Measurements from ENCODE around the gene CDYL.

Gene CDYL

GRCh38 chr6:4940416-4940815 is 164.2 kb downstream of the CDYL start:
- no peak for DNase-seq

DNA sequence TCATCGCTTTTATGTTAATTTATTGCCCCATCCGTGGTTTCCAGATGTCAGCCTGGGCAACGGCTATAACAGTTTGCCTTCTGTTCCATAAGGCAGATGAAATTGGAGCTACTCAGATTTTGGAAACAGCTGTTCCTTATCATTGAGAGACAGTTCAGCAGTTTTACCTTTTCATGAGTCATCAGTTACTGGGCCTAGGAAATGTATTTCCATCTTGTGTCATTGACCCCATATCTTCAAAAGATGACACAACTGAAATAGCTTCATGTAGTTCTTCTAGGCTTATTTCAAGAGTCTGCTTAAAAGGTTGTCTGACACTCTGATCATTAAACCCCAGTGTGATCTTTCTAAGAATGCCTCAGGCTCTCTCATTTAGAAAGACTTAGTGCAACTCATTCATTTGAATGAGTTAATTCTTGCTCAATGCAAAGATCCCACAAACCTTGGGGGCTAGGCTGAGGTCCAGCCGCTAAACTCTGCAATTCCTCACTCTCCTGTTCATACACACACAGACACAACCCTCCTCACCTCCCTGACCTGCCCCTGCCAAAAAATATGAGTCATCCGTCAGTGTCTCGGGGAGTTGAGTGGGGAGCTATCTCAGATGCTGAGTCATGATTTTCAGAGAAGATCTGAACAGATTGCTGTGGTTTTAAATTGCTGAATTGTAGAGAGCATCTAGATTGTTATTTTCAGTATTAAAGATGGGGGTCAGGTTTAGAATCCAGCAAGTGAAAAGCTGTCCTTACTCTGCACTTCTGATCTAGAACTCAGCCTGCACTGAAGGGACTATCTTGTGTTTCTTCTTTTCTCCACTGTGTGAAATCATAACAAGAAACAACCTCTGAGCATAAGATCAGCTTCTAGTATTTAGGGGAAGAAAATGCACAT is 165.8 kb downstream of the CDYL start:
- peak; percentile 49 for DNase-seq

GRCh38 chr6:4942673-4943009 is 166.4 kb downstream of the CDYL start:
- DNase-seq, result no peak

GRCh38 chr6:4943716-4944115 is 167.5 kb downstream of the CDYL start:
- no peak for DNase-seq

DNA sequence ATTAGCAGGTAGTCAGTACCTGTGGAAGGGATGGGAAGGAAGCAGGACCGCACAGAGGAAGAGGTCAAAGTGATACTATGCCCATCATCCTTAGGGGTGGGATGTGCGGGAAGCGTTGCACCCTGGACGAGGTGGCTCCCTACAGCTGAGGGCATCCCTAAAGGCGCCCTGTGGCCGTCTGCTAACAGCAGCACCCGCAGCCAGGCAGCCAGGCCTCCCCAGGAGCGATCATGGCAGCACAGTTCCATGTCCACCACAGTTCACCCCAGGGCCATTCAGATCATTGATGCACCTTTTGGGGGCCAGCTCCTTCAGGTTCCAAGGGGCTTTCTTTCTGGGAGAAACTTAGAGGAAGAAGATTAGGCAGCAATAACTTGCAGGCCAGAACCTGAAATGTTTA is 168.1 kb downstream of the CDYL start:
- DNase-seq, result no peak

GRCh38 chr6:4946521-4946920 is 170.3 kb downstream of the CDYL start:
- no peak for DNase-seq

DNA sequence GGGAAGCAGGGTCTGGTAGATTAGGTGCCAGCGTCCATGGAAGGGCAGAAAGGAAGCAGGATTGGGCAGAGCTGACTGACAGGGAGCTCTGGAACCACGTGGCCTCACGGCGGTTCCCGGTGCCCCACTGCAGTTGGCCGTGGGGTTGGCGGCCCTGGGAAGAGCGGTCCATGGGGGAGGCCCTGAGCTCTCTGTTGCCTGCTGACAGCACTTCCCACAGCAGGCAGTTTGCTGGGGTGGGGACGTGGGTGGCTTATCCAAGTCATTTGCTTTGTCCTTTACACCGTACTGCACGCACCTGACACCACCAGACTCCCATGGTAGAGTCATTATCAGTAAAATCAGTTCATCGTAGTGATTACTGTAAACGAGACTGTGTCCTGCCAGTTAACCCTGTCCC is 171.5 kb downstream of the CDYL start:
- no peak for DNase-seq

- DNase-seq, result no peak
Measured at GRCh38 chr6:4948781-4949450, 172.7 kb downstream of the CDYL start.

DNA sequence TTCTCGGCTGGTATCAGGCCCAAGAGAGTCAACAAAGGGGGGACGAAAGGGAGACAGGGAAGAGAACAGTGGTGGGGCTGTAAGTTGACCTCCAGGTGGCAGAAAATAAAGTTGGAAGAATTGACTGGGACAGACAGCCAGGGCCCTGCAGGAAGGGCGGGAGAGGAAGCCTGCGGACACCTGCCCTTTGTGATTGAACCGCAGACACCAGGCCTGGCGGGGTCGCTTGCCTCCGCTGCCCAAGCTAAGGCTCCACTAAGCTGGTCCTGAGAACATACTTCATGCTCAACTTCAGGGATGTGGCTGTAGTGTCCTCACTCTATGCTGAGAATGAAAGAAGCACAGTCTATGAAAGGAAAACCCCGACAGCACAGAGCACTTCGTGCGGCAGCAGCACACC is 173.9 kb downstream of the CDYL start:
- DNase-seq, result no peak

DNA sequence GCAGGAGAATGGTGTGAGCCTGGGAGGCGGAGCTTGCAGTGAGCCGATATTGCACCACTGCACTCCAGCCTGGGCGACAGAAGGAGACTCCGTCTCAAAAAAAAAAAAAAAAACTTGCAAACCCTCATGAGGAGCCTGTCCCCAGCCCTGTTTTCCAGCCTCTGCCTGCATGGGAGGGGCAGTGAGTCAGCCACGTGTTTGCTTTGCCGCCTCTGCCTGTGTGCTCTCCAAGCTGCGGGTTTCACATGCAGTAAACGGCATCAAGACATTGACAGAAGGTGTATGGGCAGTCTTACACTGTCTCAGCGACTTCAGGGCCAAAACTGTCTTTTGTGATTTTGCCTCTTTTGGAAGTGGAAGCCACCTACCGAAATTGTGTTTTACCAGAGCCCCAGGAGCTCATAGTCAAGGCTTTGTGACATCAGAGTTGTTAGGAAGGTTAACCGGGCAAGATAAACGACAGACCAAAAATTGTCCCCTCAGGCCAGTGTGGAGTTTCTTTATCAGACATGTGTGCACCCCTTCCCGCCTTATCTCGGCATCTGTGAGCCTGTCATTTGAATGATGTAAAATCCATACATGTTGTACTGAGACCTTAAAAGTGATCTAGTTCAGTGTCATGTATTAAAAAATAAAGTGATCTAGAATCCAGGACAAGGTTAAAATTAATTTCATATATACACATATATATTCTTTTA is 174.8 kb downstream of the CDYL start:
- DNase-seq, result no peak

DNA sequence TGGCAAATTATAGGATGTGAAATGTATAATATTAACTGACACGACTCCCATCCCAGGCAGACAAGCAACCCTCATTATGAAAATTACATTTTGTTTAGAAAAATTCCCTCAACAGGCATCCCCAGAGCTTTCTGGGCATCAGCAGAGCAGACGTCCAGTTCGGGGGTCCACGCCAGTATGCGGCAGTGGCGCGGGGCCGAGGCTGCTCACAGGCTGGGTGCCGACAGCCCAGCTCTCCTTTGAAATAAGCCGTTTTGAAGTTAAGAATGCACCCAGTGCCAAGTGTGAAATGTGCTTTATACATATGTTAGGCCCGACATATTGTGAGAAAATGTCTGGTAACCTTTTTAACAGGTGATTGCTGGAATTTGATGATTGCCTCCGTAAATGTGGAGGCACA is 177.2 kb downstream of the CDYL start:
- DNase-seq, result no peak

DNA sequence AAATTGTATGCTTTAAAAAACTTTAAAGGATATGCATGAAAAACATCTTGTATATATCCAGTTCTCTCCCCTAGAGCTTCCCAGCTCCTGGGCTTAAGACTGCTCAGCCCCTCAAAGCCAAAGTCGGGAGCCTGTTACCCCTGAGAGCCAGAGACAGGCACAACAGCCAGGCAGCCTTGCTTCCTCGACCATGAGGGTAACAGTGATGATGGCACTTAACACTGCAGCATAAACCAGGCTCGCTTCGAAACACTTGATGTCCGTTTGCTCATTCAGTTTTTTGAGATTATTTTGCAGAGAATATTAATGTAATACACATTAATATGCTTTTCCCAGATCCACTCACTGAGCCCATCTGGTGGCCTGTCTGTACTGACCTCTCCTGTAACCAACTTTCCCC is 180.4 kb downstream of the CDYL start:
- DNase-seq, result no peak

DNA sequence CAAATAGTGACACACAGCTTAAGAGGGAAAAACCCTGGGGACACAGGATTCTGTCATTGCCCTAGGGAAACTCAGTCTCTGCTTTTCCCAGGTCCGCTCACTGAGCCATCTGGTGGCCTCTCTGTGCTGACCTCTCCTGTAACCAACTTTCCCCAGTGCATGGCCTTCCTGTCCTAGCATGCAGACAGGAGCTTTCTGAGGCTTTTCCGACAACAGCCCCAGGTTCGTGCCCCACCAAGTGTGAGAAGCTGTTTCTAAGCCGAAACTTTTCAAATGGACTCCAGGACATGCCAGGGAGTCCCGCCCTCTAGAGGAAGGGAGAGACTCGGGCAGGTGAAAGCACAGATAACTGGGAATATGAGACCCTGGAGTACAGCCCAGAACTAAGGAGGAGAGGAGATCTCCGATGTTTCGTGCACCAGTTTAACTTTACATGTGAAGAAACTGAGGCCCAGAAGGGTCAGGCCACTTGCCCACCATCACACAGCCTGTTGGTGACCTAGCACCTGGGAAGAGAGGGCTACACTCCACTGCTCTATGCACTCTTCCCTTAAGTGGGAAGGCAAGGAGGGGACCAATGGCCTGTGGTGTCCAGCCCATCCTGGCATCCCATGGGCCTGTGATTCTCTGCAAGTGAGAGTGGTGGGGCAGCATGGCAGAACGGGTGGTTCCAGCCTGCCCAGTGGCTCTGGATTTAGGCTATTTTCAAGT is 181.5 kb downstream of the CDYL start:
- DNase-seq, result no peak

GRCh38 chr6:4958624-4959023 is 182.4 kb downstream of the CDYL start:
- DNase-seq, result no peak

GRCh38 chr6:4961322-4962168 is 185.3 kb downstream of the CDYL start:
- DNase-seq, result no peak

DNA sequence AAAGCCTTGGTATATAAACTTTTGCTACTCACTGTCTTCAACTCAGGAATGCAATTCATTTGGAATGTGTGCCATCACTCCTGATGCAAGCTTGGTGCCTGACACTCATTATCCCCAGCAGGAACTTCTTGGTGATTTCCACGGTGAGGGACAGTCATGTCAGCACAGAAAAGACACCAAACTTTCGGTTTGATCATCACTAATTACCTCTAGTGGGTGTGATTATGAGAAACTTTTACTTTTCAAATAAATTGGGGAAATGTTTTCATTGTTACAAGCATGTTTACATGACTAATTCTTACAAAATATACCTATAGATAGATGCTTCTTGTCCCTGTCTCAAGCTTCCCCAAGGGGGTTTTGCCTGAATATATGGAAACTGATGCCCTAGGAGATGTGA is 186.7 kb downstream of the CDYL start:
- DNase-seq, result no peak

DNA sequence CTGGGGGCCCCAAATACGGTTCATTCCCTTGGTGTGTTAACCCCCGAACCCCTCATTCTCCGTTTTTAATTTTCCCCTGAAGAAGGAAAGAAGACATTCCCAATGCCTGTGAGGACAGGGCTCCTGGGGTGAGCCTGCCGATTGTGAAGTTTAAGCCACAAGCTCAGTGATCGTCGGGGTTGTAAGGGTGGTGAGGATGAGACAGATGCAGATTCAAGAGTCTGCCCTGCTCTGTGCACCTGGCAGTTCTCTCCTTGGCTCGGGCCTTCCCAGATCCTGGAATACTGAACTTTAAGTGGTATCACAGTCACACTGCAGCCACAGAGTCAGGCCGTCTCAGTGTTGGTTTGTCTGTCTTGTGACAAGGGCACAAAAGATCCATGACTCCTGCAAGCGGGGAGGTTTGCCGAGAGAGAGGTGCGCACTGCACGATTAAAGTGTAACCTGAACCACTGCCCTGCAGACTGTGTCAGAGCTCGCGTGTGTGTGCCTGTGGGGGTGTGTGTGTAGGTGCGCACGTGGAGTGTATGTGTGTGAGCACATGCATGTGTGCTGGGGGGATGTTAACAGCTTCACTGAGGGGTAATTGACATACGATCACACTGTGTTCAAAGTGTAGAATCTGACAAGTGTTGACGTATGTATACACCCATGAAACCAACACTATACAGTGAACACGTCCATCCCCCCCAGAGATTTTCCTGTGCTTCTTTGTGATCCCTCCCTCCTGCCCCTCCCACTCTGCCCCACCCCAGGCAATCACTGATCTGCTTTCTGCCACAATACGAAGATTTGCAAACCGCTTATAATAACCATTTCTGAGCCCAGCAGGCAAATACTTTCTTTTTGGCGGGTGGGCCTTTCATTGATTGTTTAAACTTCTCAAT is 188.7 kb downstream of the CDYL start:
- peak; percentile 17 for DNase-seq

DNA sequence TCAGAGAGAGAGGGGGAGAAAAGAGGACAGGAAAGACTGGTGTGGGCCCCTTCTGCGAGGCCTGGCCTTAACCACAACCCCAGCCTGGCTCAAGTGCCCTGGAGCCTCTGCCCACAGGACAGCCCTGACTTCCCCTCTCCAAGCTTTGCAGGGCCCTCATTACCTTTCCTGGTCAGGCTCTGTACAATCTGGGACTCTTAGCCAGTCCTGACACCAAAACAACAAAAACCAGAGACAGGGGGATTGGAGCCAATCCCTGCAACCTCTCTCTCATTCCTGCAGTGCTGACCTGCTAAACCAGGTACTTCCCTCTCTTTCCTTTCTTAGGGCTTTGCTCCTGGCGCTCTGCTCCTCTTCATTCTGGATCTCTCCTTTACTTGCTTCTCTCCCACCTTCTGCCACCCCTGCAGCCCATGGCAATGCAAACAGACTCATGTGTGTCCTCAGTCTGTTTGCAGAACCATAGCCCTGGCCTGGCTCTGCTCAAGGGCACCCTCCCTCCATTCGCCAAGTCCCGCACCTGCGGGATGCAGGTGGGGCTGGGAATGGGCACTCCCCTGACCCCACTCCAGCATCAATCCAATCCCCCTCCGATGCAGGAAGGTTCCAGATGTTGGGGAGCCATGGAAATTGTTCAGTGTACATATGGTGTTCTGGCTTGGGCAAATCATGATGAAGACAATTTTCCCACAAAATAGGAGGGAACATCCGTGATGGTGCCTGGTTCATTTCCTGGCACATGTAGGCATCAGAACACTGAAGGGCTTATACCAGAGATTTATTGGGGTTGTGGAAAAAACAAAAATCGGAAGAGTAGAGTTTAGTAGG is 189.6 kb downstream of the CDYL start:
- no peak for DNase-seq

GRCh38 chr6:4967301-4968030 is 191.3 kb downstream of the CDYL start:
- DNase-seq, result no peak
